H9 (cell line): ENCODE results near the gene MTF1. TPM values are rescaled to one million over a fixed set of nuclear protein-coding genes. Genes with fewer than 3 reads are reported as not detected.

Source experiments
- DNase-seq: peaks from one replicate; pipeline ENCODE4 v3.0.0-alpha.2; 2017
- H2AFZ ChIP-seq: one replicate; pipeline ENCODE4 v1.6.1; 2013; ENCODE audit warnings: mild to moderate bottlenecking, low read length, control low read depth, moderate library complexity
- H2AK5ac ChIP-seq: 2 replicates; pipeline ENCODE4 v1.6.1; 2013; ENCODE audit warnings: low read length, control low read depth, mixed read lengths; ENCODE audit not compliant: insufficient read length
- H2BK120ac ChIP-seq: one replicate; pipeline ENCODE4 v1.6.1; 2013; ENCODE audit warnings: low read depth, mild to moderate bottlenecking, low read length, control low read depth, inconsistent platforms; ENCODE audit not compliant: poor library complexity, severe bottlenecking
- H2BK12ac ChIP-seq: 2 replicates; pipeline ENCODE4 v1.6.1; 2013; ENCODE audit warnings: low read length, control low read depth, mixed read lengths, low read depth; ENCODE audit not compliant: insufficient read length
- H2BK15ac ChIP-seq: 2 replicates; pipeline ENCODE4 v1.6.1; 2013; ENCODE audit warnings: low read depth, low read length, control low read depth
- H2BK20ac ChIP-seq: one replicate; pipeline ENCODE4 v1.6.1; 2013; ENCODE audit warnings: low read depth, mild to moderate bottlenecking, low read length, control low read depth, inconsistent platforms; ENCODE audit not compliant: poor library complexity, severe bottlenecking
- H2BK5ac ChIP-seq: 2 replicates; pipeline ENCODE4 v1.6.1; 2013; ENCODE audit warnings: low read length, control low read depth, mixed read lengths; ENCODE audit not compliant: insufficient read length
- H3K14ac ChIP-seq: 2 replicates; pipeline ENCODE4 v1.6.1; 2013; ENCODE audit warnings: low read length, control low read depth; ENCODE audit not compliant: insufficient read depth
- H3K18ac ChIP-seq: 2 replicates; pipeline ENCODE4 v1.6.1; 2013; ENCODE audit warnings: low read depth, mild to moderate bottlenecking, mixed read lengths, low read length, control low read depth; ENCODE audit not compliant: insufficient read length
- H3K23ac ChIP-seq: 2 replicates; pipeline ENCODE4 v1.6.1; 2013; ENCODE audit warnings: low read length, control low read depth, mixed read lengths, low read depth; ENCODE audit not compliant: insufficient read length
- H3K23me2 ChIP-seq: 2 replicates; pipeline ENCODE4 v1.6.1; 2013; ENCODE audit warnings: low read depth, mild to moderate bottlenecking, mixed read lengths, low read length, control low read depth; ENCODE audit not compliant: insufficient read length, poor library complexity, severe bottlenecking
- H3K27ac ChIP-seq: 2 replicates; pipeline ENCODE4 v1.5.1; 2013; ENCODE audit warnings: low read length, control low read depth, mixed read lengths, low read depth; ENCODE audit not compliant: insufficient read length
- H3K27me3 ChIP-seq: 2 replicates; pipeline ENCODE4 v1.6.1; 2013; ENCODE audit warnings: low read length, control low read depth, inconsistent platforms; ENCODE audit not compliant: insufficient read depth
- H3K4ac ChIP-seq: 2 replicates; pipeline ENCODE4 v1.6.1; 2013; ENCODE audit warnings: low read depth, mild to moderate bottlenecking, control low read depth, inconsistent platforms, low read length, moderate library complexity
- H3K4me1 ChIP-seq: 2 replicates; pipeline ENCODE4 v1.6.1; 2013; ENCODE audit warnings: low read length, control low read depth, inconsistent platforms; ENCODE audit not compliant: insufficient read depth
- H3K4me2 ChIP-seq: 2 replicates; pipeline ENCODE4 v1.6.1; 2013; ENCODE audit warnings: low read length, control low read depth, mixed read lengths; ENCODE audit not compliant: insufficient read length, insufficient read depth
- H3K56ac ChIP-seq: 2 replicates; pipeline ENCODE4 v1.6.1; 2013; ENCODE audit warnings: low read depth, mild to moderate bottlenecking, mixed read lengths, low read length, control low read depth; ENCODE audit not compliant: insufficient read length
- H3K79me1 ChIP-seq: 2 replicates; pipeline ENCODE4 v1.6.1; 2013; ENCODE audit warnings: low read depth, mild to moderate bottlenecking, moderate library complexity, low read length, control low read depth, inconsistent platforms; ENCODE audit not compliant: insufficient read depth, poor library complexity, severe bottlenecking
- H3K79me2 ChIP-seq: 2 replicates; pipeline ENCODE4 v1.6.1; 2013; ENCODE audit warnings: low read length, control low read depth, inconsistent platforms; ENCODE audit not compliant: insufficient read depth
- H3K9ac ChIP-seq: 2 replicates; pipeline ENCODE4 v1.6.1; 2013; ENCODE audit warnings: low read length, control low read depth, mixed read lengths; ENCODE audit not compliant: insufficient read length; ENCODE audit errors: extremely low read depth
- H3K9me3 ChIP-seq: one replicate; pipeline ENCODE4 v1.6.1; 2013; ENCODE audit warnings: low read depth, low read length, inconsistent platforms; ENCODE audit not compliant: control insufficient read depth
- H3T11ph ChIP-seq: one replicate; pipeline ENCODE4 v1.6.1; 2013; ENCODE audit warnings: mild to moderate bottlenecking, low read length, control low read depth, inconsistent platforms
- H4K20me1 ChIP-seq: one replicate; pipeline ENCODE4 v1.6.1; 2013; ENCODE audit not compliant: control insufficient read depth, insufficient read length, insufficient read depth
- H4K5ac ChIP-seq: 2 replicates; pipeline ENCODE4 v1.6.1; 2013; ENCODE audit warnings: low read depth, mild to moderate bottlenecking, mixed read lengths, low read length, control low read depth; ENCODE audit not compliant: insufficient read length
- H4K8ac ChIP-seq: replicated peaks from 2 replicates; pipeline ENCODE4 v1.6.1; 2013; ENCODE audit warnings: low read length, control low read depth, mixed read lengths, low read depth; ENCODE audit not compliant: insufficient read length
- H4K91ac ChIP-seq: 2 replicates; pipeline ENCODE4 v1.6.1; 2013; ENCODE audit warnings: low read depth, mild to moderate bottlenecking, moderate library complexity, mixed read lengths, low read length, control low read depth; ENCODE audit not compliant: insufficient read length
- H3K27ac Mint-ChIP-seq, 3 experiments: 2 replicates in 2 of 3; 3 replicates in 1 of 3; pipeline ENCODE4 v1.8.0; 2020 to 2021; ENCODE audit warnings: mixed read lengths in 3 of 3, mild to moderate bottlenecking in 1 of 3, moderate library complexity in 1 of 3
- H3K27me3 Mint-ChIP-seq: 2 replicates; pipeline ENCODE4 v1.8.0; 2021; ENCODE audit warnings: low read depth, mild to moderate bottlenecking, moderate library complexity, mixed read lengths
- H3K36me3 Mint-ChIP-seq, 3 experiments: 2 replicates in 2 of 3; 3 replicates in 1 of 3; pipeline ENCODE4 v1.8.0; 2020 to 2021; ENCODE audit warnings: low read depth in 3 of 3, mixed read lengths in 3 of 3; ENCODE audit not compliant: insufficient read depth in 1 of 3
- H3K4me1 Mint-ChIP-seq, 2 experiments: 2 replicates each; pipeline ENCODE4 v1.8.0; 2020; ENCODE audit warnings: mixed read lengths in 2 of 2
- H3K4me3 Mint-ChIP-seq, 2 experiments: 2 replicates in 1 of 2; 3 replicates in 1 of 2; pipeline ENCODE4 v1.8.0; 2020 to 2021; ENCODE audit warnings: mild to moderate bottlenecking in 2 of 2, mixed read lengths in 2 of 2, moderate library complexity in 1 of 2
- H3K9me3 Mint-ChIP-seq, 2 experiments: 2 replicates in 1 of 2; 3 replicates in 1 of 2; pipeline ENCODE4 v1.8.0; 2020; ENCODE audit warnings: mild to moderate bottlenecking in 2 of 2, mixed read lengths in 2 of 2, moderate library complexity in 1 of 2
- WGBS: extraction: QIAGEN DNeasy Blood & Tissue Kit; methylation state at CpG from one replicate; pipeline ENCODE4 v1.1.7; 2013; ENCODE audit warnings: missing lambda C conversion rate, low lambda C conversion rate, mixed read lengths; ENCODE audit not compliant: insufficient read length; ENCODE audit errors: extremely low coverage; 5-methylcytosine and 5-hydroxymethylcytosine counted together
- total RNA-seq: library from RNA; stranded (reverse); gene quantifications from 2 replicates; pipeline ENCODE4 v1.2.1, GENCODE V29; 2021
- TF ChIP-seq, protein P1 (sequence below): fragments of 200-600 bp; sonication (generic); conservative IDR thresholded peaks from 3 replicates; pipeline ENCODE4 v1.8.0; 2021; ENCODE audit warnings: antibody characterized with exemption, mild to moderate bottlenecking

MTF1 gene
- total RNA-seq, 1 experiment from 2014 or later: 17.0 TPM

DNA sequence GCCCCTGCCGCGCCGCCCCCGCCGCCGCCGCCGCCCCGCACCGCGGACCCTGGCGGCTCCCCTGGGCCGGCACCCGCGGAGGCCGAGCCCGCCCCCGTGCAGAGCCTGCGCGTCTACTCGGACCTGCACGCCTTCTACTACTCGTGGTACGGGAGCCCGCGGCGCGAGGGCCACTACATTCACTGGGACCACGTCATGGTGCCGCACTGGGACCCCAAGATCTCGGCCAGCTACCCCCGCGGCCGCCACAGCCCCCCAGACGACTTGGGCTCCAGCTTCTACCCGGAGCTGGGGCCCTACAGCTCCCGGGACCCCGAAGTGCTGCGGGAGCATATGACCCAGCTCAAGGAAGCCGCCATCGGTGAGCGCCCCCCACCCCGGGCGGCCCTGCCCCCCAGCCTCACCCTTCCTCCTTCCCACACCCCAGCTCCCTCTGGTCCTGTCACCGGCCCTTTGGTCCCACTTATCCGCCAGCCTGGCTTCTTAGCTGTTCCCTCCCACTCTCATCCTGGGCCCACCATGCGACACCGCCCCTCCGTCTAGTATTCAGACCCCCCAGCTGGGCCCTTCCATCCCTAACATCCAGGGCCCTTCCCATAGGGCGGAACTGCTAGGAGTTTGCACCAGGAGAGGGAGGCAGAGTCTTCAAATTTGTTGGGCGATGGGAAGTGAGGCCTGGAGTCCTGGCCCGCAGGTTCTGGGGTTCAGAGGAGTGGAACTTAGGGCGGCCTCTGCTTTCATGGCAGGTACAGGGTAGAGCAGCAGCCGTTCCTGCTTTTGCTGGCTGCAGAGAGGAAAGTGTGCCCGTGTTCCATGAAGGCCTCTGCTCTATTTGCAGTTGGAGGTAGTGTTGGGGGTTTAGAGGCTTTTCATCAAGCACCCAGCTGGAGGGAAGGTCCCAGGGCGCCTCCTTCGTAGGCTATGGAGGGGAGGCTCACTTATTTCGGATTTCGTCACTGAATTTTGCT lies 64.7 kb downstream of the MTF1 start:
- Histone ChIP-seq H3K56ac (no peak overlapping the region), H2BK12ac (no peak overlapping the region), H3K79me2 (no peaks in the 10 kb centered on the region), H2AK5ac (no peak overlapping the region), H3K79me1 (no peaks in the 10 kb centered on the region), H3K18ac (no peak overlapping the region), H4K5ac (no peak overlapping the region), H3K27ac (no peak overlapping the region), H3K23me2 (no peaks in the 10 kb centered on the region), H2AFZ (no peak overlapping the region), H4K20me1 (no peaks in the 10 kb centered on the region), H2BK120ac (no peak overlapping the region), H3K9me3 (no peaks in the 10 kb centered on the region), H3K23ac (no peak overlapping the region), H3K4me2 (peak overlapping the region; percentile 13), H4K91ac (no peak overlapping the region), H2BK15ac (no peak overlapping the region), H3T11ph (no peak overlapping the region), H3K4me1 (no peaks in the 10 kb centered on the region; the same call in 1 of the 2 replicates), H2BK20ac (no peak overlapping the region), H3K14ac (no peak overlapping the region), H4K8ac (no peak overlapping the region), H3K4ac (no peak overlapping the region), H3K9ac (no peak overlapping the region), H3K27me3 (peaks cover 7% of the 10 kb centered on the region; the same call in 1 of the 2 replicates), H2BK5ac (no peak overlapping the region)
- H3K27ac Mint-ChIP-seq: no peak overlapping the region
- H3K4me1 Mint-ChIP-seq: peaks cover 7 to 12% of the 10 kb centered on the region in 2 experiments
- no CpG with 5 or more reads among the region's 59 CpGs for WGBS
- TF ChIP-seq, protein P1, sequence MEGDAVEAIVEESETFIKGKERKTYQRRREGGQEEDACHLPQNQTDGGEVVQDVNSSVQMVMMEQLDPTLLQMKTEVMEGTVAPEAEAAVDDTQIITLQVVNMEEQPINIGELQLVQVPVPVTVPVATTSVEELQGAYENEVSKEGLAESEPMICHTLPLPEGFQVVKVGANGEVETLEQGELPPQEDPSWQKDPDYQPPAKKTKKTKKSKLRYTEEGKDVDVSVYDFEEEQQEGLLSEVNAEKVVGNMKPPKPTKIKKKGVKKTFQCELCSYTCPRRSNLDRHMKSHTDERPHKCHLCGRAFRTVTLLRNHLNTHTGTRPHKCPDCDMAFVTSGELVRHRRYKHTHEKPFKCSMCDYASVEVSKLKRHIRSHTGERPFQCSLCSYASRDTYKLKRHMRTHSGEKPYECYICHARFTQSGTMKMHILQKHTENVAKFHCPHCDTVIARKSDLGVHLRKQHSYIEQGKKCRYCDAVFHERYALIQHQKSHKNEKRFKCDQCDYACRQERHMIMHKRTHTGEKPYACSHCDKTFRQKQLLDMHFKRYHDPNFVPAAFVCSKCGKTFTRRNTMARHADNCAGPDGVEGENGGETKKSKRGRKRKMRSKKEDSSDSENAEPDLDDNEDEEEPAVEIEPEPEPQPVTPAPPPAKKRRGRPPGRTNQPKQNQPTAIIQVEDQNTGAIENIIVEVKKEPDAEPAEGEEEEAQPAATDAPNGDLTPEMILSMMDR: no peak; the same call in 2 of the 3 replicates
- H3K36me3 Mint-ChIP-seq: peaks cover 0 to 34% (median 7%) of the 10 kb centered on the region in 3 experiments; a peak in 3 of 7 replicates
- DNase-seq: no peak
- no peaks in the 10 kb centered on the region for H3K9me3 Mint-ChIP-seq
- H3K27me3 Mint-ChIP-seq: peaks cover 43% of the 10 kb centered on the region
- peak overlapping the region; percentile 75 to 80 for H3K4me3 Mint-ChIP-seq
